Calu3 (cell line): Measurements from ENCODE around the gene ZYG11B. TPM values are rescaled to one million over a fixed set of nuclear protein-coding genes. Genes with fewer than 3 reads are reported as not detected.

ENCODE experiments used
- BruUV-seq: library from RNA; stranded (reverse); fragments of 400-500 nt; replicated peaks from 2 replicates; lab custom pipeline; 2021; lab: Mats Ljungman, UMichigan
- CTCF ChIA-PET: fragments of 300-600 bp; sonication (Branson Sonifier 250); formaldehyde crosslinking; loops from one replicate; lab custom pipeline; 2022; ENCODE audit warnings: antibody characterized with exemption; lab: Charles Lee
- DNase-seq: peaks from one replicate; pipeline ENCODE4 v3.0.0; 2022
- H3K27ac Mint-ChIP-seq: one replicate; pipeline ENCODE4 v1.8.0; 2022; ENCODE audit warnings: mixed read lengths; ENCODE audit not compliant: unreplicated experiment
- H3K27me3 Mint-ChIP-seq: one replicate; pipeline ENCODE4 v1.8.0; 2022; ENCODE audit warnings: mixed read lengths; ENCODE audit not compliant: unreplicated experiment
- H3K36me3 Mint-ChIP-seq: one replicate; pipeline ENCODE4 v1.8.0; 2022; ENCODE audit warnings: mild to moderate bottlenecking, moderate library complexity, mixed read lengths; ENCODE audit not compliant: insufficient read depth, unreplicated experiment
- H3K4me1 Mint-ChIP-seq: one replicate; pipeline ENCODE4 v1.8.0; 2022; ENCODE audit warnings: mild to moderate bottlenecking, low read depth, mixed read lengths; ENCODE audit not compliant: unreplicated experiment
- H3K4me3 Mint-ChIP-seq: one replicate; pipeline ENCODE4 v1.8.0; 2022; ENCODE audit warnings: mild to moderate bottlenecking, low read depth, moderate library complexity, mixed read lengths; ENCODE audit not compliant: unreplicated experiment
- H3K9me3 Mint-ChIP-seq: one replicate; pipeline ENCODE4 v1.8.0; 2022; ENCODE audit warnings: low read depth, mixed read lengths; ENCODE audit not compliant: unreplicated experiment
- intact Hi-C: fragments of 100-400 bp; cut with micrococcal nuclease; formaldehyde crosslinking; loops from one replicate; pipeline ENCODE4 v1.10.0; 2022; ENCODE audit not compliant: unreplicated experiment
- total RNA-seq: library from RNA; stranded (reverse); gene quantifications from 2 replicates; pipeline ENCODE4 v1.2.3, GENCODE V29; 2022
- TF ChIP-seq, protein P1 (sequence below): fragments of 200-600 bp; IDR thresholded peaks from one replicate; pipeline ENCODE4 v1.8.0; 2022; ENCODE audit warnings: antibody characterized with exemption; ENCODE audit not compliant: unreplicated experiment

ZYG11B gene
- total RNA-seq, 1 experiment from 2014 or later: 14.8 TPM

GRCh38 chr1:52706136-52706670 lies 20.1 kb upstream of the ZYG11B start:
- Mint-ChIP-seq H3K36me3 (peaks cover 11% of the 10 kb centered on the region), H3K9me3 (no peaks in the 10 kb centered on the region), H3K27me3 (no peaks in the 10 kb centered on the region), H3K4me3 (no peak overlapping the region), H3K4me1 (peaks cover 34% of the 10 kb centered on the region), H3K27ac (no peak overlapping the region)
- CTCF ChIA-PET: interaction anchor here (0.9 kb wide), 1 partner anchor 20 kb away, joined by 3 read pairs; the partner anchor contains the start of gene ZYG11B
- no peak for DNase-seq
- TF ChIP-seq, protein P1, sequence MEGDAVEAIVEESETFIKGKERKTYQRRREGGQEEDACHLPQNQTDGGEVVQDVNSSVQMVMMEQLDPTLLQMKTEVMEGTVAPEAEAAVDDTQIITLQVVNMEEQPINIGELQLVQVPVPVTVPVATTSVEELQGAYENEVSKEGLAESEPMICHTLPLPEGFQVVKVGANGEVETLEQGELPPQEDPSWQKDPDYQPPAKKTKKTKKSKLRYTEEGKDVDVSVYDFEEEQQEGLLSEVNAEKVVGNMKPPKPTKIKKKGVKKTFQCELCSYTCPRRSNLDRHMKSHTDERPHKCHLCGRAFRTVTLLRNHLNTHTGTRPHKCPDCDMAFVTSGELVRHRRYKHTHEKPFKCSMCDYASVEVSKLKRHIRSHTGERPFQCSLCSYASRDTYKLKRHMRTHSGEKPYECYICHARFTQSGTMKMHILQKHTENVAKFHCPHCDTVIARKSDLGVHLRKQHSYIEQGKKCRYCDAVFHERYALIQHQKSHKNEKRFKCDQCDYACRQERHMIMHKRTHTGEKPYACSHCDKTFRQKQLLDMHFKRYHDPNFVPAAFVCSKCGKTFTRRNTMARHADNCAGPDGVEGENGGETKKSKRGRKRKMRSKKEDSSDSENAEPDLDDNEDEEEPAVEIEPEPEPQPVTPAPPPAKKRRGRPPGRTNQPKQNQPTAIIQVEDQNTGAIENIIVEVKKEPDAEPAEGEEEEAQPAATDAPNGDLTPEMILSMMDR: no peak
- intact Hi-C loops: no loop called here
- BruUV-seq: no TSS peak

DNA sequence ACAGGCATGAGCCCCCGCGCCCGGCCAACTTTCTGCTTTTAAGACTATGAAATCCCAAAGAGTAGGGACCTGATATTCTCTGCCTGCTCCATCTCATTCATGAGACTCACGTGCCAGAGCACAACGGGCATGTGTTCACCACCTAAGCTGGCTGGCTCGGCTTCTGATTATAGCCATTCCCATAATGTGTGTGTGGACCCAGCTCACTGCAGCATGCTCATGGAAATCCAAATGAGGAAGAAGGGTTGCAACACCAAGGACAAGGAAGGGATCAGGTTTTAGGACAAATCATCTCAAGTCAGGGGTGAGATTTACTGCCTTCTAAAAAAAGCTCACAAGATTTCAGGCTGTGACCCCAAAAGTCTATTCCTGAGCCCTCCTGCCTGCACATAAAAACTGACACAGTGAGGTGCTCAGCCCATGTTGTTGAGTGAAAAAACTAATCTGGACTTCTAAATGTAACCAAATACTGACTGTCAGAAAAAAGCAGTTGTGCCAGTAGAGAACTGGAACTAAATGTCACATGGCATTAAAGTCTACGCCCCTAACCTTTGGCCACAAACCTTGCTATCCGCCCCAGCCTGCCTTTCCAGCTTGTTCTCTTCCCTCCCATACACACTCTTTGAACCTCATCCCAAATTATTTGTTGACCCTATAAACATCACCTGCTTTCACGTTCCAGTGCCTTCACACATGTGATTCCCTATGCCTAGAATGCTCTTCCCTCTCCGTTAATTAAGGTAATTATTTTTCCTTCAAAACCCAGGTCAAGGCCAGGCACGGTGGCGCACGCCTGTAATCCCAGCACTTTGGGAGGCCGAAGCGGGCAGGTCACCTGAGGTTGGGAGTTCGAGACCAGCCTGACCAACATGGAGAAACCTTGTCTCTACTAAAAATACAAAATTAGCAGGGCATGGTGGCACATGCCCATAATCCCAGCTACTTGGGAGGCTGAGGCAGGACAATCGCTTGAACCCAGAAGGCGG lies 19.0 kb upstream of the ZYG11B start:
- Mint-ChIP-seq H3K27me3 (no peaks in the 10 kb centered on the region), H3K27ac (no peak overlapping the region), H3K36me3 (peaks cover 11% of the 10 kb centered on the region), H3K4me3 (no peak overlapping the region), H3K9me3 (no peaks in the 10 kb centered on the region), H3K4me1 (peaks cover 30% of the 10 kb centered on the region)
- intact Hi-C loops: no loop called here
- TF ChIP-seq, protein P1: no peak
- BruUV-seq: no TSS peak
- CTCF ChIA-PET: no interaction called here
- DNase-seq: no peak

DNA sequence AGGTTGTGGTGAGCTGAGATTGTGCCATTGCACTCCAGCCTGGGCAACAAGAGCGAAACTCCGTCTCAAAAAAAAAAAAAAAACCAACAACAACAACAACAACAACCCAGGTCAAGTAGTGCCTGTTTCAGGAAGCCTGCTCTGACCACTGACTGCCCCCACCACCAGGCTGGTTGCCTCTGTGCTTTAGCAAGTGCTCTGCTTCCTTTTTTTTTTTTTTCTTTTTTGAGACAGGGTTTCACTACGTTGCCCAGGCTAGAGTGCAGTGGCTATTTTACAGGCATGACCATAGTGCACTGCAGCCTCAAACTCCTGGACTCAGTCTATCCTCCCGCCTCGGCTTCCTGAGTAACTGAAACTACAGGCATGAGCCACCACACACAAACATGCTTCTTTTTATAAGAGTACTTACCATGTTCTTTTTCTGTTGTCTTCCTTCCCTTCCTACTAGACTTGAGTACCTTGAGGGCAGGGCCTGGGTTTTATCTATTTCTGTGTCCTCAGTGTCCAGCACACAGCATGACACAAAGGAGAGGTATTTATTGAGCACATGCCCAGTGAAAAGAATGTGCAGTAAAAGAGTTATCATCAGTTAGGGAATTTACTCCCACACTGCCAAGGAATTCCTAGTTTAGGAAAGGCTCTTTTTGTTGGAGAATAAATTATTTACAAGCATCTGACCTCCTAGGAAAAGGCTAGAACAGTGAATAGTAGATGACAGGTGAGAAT lies 18.2 kb upstream of the ZYG11B start:
- BruUV-seq: no TSS peak
- H3K4me1 Mint-ChIP-seq: peaks cover 25% of the 10 kb centered on the region
- no peak for DNase-seq
- CTCF ChIA-PET: interaction anchor here (0.7 kb wide), 1 partner anchor 664 kb away, joined by 3 read pairs; no protein-coding TSS in a partner anchor
- H3K9me3 Mint-ChIP-seq: no peaks in the 10 kb centered on the region
- no peaks in the 10 kb centered on the region for H3K27me3 Mint-ChIP-seq
- intact Hi-C loops: no loop called here
- H3K27ac Mint-ChIP-seq: no peak overlapping the region
- TF ChIP-seq, protein P1: no peak
- H3K36me3 Mint-ChIP-seq: peaks cover 6% of the 10 kb centered on the region
- no peak overlapping the region for H3K4me3 Mint-ChIP-seq

- no peak for DNase-seq
- H3K36me3 Mint-ChIP-seq: no peaks in the 10 kb centered on the region
- no peak overlapping the region for H3K4me3 Mint-ChIP-seq
- no TSS peak for BruUV-seq
- no peak overlapping the region for H3K27ac Mint-ChIP-seq
- no peaks in the 10 kb centered on the region for H3K27me3 Mint-ChIP-seq
- CTCF ChIA-PET: interaction anchor here (0.7 to 0.9 kb wide), 2 partner anchors 17 to 665 kb away, joined by 3 read pairs; no protein-coding TSS in a partner anchor
- TF ChIP-seq, protein P1: no peak
- H3K9me3 Mint-ChIP-seq: no peaks in the 10 kb centered on the region
- H3K4me1 Mint-ChIP-seq: peaks cover 19% of the 10 kb centered on the region
- intact Hi-C loops: no loop called here
These were observed 17.2 kb upstream of the ZYG11B start for GRCh38 chr1:52709016-52709415.
